ENCODE results near the gene PIAS2. TPM values are rescaled to one million over a fixed set of nuclear protein-coding genes. Genes with fewer than 3 reads are reported as not detected.

Gene PIAS2
- polyA plus RNA-seq, 3 donors: 9.9 to 13.2 (median 11.0) TPM

DNA sequence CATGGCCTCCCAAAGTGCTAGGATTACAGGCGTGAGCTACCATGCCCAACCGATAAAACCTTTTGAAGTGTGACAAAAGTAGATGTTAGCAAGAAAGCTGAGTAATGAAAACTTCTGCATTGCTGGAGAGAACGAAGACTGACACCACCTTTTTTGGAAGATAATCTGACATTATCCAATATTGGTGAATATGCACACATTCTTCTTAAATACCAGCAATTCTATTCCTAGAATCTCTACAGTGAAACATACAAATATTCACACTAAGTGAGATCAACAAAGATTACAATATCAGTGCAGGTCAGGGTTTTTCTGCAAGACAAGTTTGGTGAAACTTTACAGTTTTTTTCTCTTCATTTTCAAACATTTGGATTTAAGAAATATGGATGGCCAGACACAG is 7.8 kb downstream of the PIAS2 start:
- Histone ChIP-seq H3K9ac (ENCODE audit: insufficient read depth, low read length, poor library complexity, severe bottlenecking) (no peak overlapping the region), H3K27me3 (ENCODE audit: control insufficient read depth in 2 of 2, insufficient read depth in 2 of 2, low read length in 2 of 2) (no peaks in the 10 kb centered on the region), H3K4me1 (ENCODE audit: control insufficient read depth in 1 of 2, insufficient read depth in 2 of 2, low read length in 2 of 2) (no peaks in the 10 kb centered on the region), H3K79me2 (ENCODE audit: insufficient read depth, low read length) (peaks cover 64% of the 10 kb centered on the region), H2AFZ (ENCODE audit: insufficient read depth, low read depth, low read length, poor library complexity, severe bottlenecking) (no peak overlapping the region), H3K9me3 (replicated peaks in 1 of 2; ENCODE audit: control insufficient read depth in 1 of 2, insufficient read depth in 1 of 2, low read length in 2 of 2) (no peaks in the 10 kb centered on the region), H3K27ac (ENCODE audit: low read depth in 1 of 2, low read length in 2 of 2) (no peak overlapping the region), H3K36me3 (replicated peaks in 1 of 2; ENCODE audit: control insufficient read depth in 1 of 2, insufficient read depth in 2 of 2, low read length in 2 of 2) (no peaks in the 10 kb centered on the region), H3K4me2 (replicated peaks; ENCODE audit: extremely low read depth, low read length, poor library complexity, severe bottlenecking) (no peak overlapping the region), H4K20me1 (ENCODE audit: insufficient read depth, low read length) (peaks cover 17% of the 10 kb centered on the region), H3K4me3 (replicated peaks in 1 of 3; ENCODE audit: low read depth in 2 of 3, low read length in 3 of 3) (no peak overlapping the region)
- Mint-ChIP-seq H3K4me3 (no peak overlapping the region), H3K27ac (no peak overlapping the region), H3K4me1 (peaks cover 5% of the 10 kb centered on the region), H3K27me3 (ENCODE audit: low read depth in 3 of 3) (no peaks in the 10 kb centered on the region), H3K36me3 (peaks cover 0 to 11% of the 10 kb centered on the region in 2 donors), H3K9me3 (peaks cover 0 to 8% (median 3%) of the 10 kb centered on the region in 7 donors)
- no CpG with 5 or more reads among the region's 3 CpGs for whole genome bisulfite sequencing (ENCODE audit: insufficient coverage)
- intact Hi-C loops (cut with micrococcal nuclease): no loop called here
- no peak for TF ChIP-seq CTCF (IDR thresholded peaks at IDR 0.05)
- no peak for DNase-seq

DNA sequence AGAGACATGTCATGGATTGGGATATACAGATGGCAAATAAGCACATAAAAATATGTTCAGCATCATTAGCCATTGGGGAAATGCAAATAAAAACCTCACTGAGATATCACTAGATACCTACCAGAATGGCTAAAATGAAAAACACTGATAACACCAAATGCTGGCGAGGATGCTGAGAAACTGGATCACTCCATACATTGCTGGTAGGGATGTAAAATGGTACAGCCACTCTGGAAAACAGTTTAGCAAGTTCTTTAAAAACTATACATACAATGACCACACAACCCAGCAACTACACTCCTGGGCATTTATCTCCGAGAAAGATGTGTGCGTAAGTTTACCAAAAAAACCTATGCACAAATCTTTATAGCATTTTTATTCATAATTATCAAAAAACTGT is 13.9 kb downstream of the PIAS2 start:
- 100% methylated on average over 2 of the region's 3 CpGs for WGBS (ENCODE audit: insufficient coverage)
- Mint-ChIP-seq H3K27ac (no peak overlapping the region), H3K36me3 (peaks cover 21 to 44% of the 10 kb centered on the region in 2 donors), H3K9me3 (peaks cover 2 to 11% (median 3%) of the 10 kb centered on the region in 7 donors), H3K4me1 (no peaks in the 10 kb centered on the region), H3K27me3 (ENCODE audit: low read depth in 3 of 3) (peaks cover 0 to 3% (median 1%) of the 10 kb centered on the region in 3 donors), H3K4me3 (no peak overlapping the region)
- Histone ChIP-seq H4K20me1 (ENCODE audit: insufficient read depth, low read length) (no peaks in the 10 kb centered on the region), H3K79me2 (ENCODE audit: insufficient read depth, low read length) (peaks cover 37% of the 10 kb centered on the region), H3K9me3 (replicated peaks in 1 of 2; ENCODE audit: control insufficient read depth in 1 of 2, insufficient read depth in 1 of 2, low read length in 2 of 2) (no peaks in the 10 kb centered on the region), H3K9ac (ENCODE audit: insufficient read depth, low read length, poor library complexity, severe bottlenecking) (no peak overlapping the region), H3K4me3 (replicated peaks in 1 of 3; ENCODE audit: low read depth in 2 of 3, low read length in 3 of 3) (no peak overlapping the region), H3K27ac (ENCODE audit: low read depth in 1 of 2, low read length in 2 of 2) (no peak overlapping the region), H3K4me2 (replicated peaks; ENCODE audit: extremely low read depth, low read length, poor library complexity, severe bottlenecking) (no peak overlapping the region), H3K36me3 (replicated peaks in 1 of 2; ENCODE audit: control insufficient read depth in 1 of 2, insufficient read depth in 2 of 2, low read length in 2 of 2) (no peaks in the 10 kb centered on the region), H3K4me1 (ENCODE audit: control insufficient read depth in 1 of 2, insufficient read depth in 2 of 2, low read length in 2 of 2) (no peaks in the 10 kb centered on the region), H2AFZ (ENCODE audit: insufficient read depth, low read depth, low read length, poor library complexity, severe bottlenecking) (no peak overlapping the region), H3K27me3 (ENCODE audit: control insufficient read depth in 2 of 2, insufficient read depth in 2 of 2, low read length in 2 of 2) (no peaks in the 10 kb centered on the region)
- no peak for DNase-seq
- intact Hi-C loops (cut with micrococcal nuclease): no loop called here
- no peak for TF ChIP-seq CTCF (IDR thresholded peaks at IDR 0.05)

Measured in CD14-positive monocyte (primary cell).